Natural killer cell (primary cell): ENCODE data around the gene MZB1. TPM values are rescaled to one million over a fixed set of nuclear protein-coding genes. Genes with fewer than 3 reads are reported as not detected.
A peak's percentile ranks its signal among the peaks of the same experiment; 100 is the strongest.

Experiments used
- ATAC-seq, 3 donors: fragments of 150-1000 bp in 2 of 3; fragments of 200-7000 bp in 1 of 3; cut with Tn5 transposase; 1 replicate in 1 of 3; 2 replicates in 2 of 3; pipeline ENCODE4 v1.10.0; 2021; ENCODE audit warnings: mild to moderate bottlenecking in 2 of 3, moderate library complexity in 2 of 3
- DNase-seq, 2 donors: peaks; one replicate each; pipeline versions ENCODE4 v3.0.0 to v3.0.0-alpha.2; 2013 to 2021; ENCODE audit warnings: mixed read lengths in 1 of 2
- H3K27ac ChIP-seq: one replicate; pipeline ENCODE4 v1.5.1; 2013; ENCODE audit warnings: mild to moderate bottlenecking, low read length
- H3K27me3 ChIP-seq: one replicate; pipeline ENCODE4 v1.6.1; 2013; ENCODE audit warnings: low read length; ENCODE audit not compliant: control insufficient read depth, insufficient read depth
- H3K36me3 ChIP-seq: one replicate; pipeline ENCODE4 v1.6.1; 2013; ENCODE audit warnings: low read length; ENCODE audit not compliant: control insufficient read depth, insufficient read depth
- H3K4me1 ChIP-seq: one replicate; pipeline ENCODE4 v1.6.1; 2013; ENCODE audit warnings: low read length; ENCODE audit not compliant: control insufficient read depth, insufficient read depth
- H3K4me3 ChIP-seq: one replicate; pipeline ENCODE4 v1.5.1; 2013; ENCODE audit warnings: low read length
- H3K9me3 ChIP-seq: one replicate; pipeline ENCODE4 v1.6.1; 2013; ENCODE audit warnings: low read length; ENCODE audit not compliant: control insufficient read depth, insufficient read depth
- H3K27ac Mint-ChIP-seq, 2 donors: one replicate each; pipeline ENCODE4 v1.8.0; 2022; ENCODE audit warnings: mild to moderate bottlenecking in 2 of 2, mixed read lengths in 2 of 2, moderate library complexity in 1 of 2
- H3K27me3 Mint-ChIP-seq, 2 donors: one replicate each; pipeline ENCODE4 v1.8.0; 2022; ENCODE audit warnings: low read depth in 2 of 2, mixed read lengths in 2 of 2
- H3K36me3 Mint-ChIP-seq: one replicate; pipeline ENCODE4 v1.8.0; 2022; ENCODE audit warnings: mixed read lengths
- H3K4me1 Mint-ChIP-seq, 2 donors: one replicate each; pipeline ENCODE4 v1.8.0; 2022; ENCODE audit warnings: mixed read lengths in 2 of 2
- H3K4me3 Mint-ChIP-seq: one replicate; pipeline ENCODE4 v1.8.0; 2022; ENCODE audit warnings: mild to moderate bottlenecking, moderate library complexity, mixed read lengths
- H3K9me3 Mint-ChIP-seq, 2 donors: one replicate each; pipeline ENCODE4 v1.8.0; 2022; ENCODE audit warnings: mixed read lengths in 2 of 2
- CTCF ChIP-seq: fragments of 200-600 bp; IDR thresholded peaks from one replicate; pipeline ENCODE4 v1.8.0; 2022; ENCODE audit warnings: antibody characterized with exemption
- WGBS: methylation state at CpG from one replicate; pipeline ENCODE4 v1.1.7; 2013; ENCODE audit warnings: missing lambda C conversion rate; ENCODE audit not compliant: insufficient coverage; 5-methylcytosine and 5-hydroxymethylcytosine counted together
- intact Hi-C: fragments of 100-400 bp; cut with micrococcal nuclease; formaldehyde crosslinking; loops from one replicate; pipeline ENCODE4 v1.14.2; 2022
- total RNA-seq, 4 donors: library from RNA; stranded (reverse); fragments of 120-200 nt in 1 of 4; gene quantifications; one replicate each; pipeline versions ENCODE4 v1.2.3 to v1.2.4, GENCODE V29; 2013 to 2022

MZB1 gene
- total RNA-seq, 3 donors from 2014 or later (not counting 1 experiment from before 2014, with no cell fraction given): 2.0 to 60.0 (median 2.8) TPM

GRCh38 chr5:139403787-139404483, 14.2 kb upstream of the MZB1 start, which contains the start of gene SPATA24:
Gene SPATA24, minus strand, starts transcription at chr5:139404089. Its CDS starts 29 bp downstream, at chr5:139404060.
- peak within 1 kb of the TSS; percentile 89 for H3K27ac ChIP-seq
- Mint-ChIP-seq H3K36me3 (no peaks in the 10 kb centered on the region), H3K27ac (peak within 1 kb of the TSS; percentile 94 to 99), H3K9me3 (no peaks in the 10 kb centered on the region), H3K4me3 (peak within 1 kb of the TSS; percentile 96), H3K4me1 (peaks cover 28 to 30% of the 10 kb centered on the region in 2 donors), H3K27me3 (no peaks in the 10 kb centered on the region)
- no peaks in the 10 kb centered on the region for H3K9me3 ChIP-seq
- H3K4me3 ChIP-seq: peak within 1 kb of the TSS; percentile 61
- TF ChIP-seq CTCF: no peak
- intact Hi-C loops: loop anchor here (5.0 kb wide), 1 partner anchor 53 kb away; no protein-coding TSS in a partner anchor
- ATAC-seq: peak; percentile 92 to 97 (median 92)
- WGBS: under 1% methylated on average over 41 of the region's 41 CpGs
- H3K4me1 ChIP-seq: peaks cover 25% of the 10 kb centered on the region
- no peaks in the 10 kb centered on the region for H3K36me3 ChIP-seq
- H3K27me3 ChIP-seq: no peaks in the 10 kb centered on the region
- peak; percentile 96 to 98 for DNase-seq

DNA sequence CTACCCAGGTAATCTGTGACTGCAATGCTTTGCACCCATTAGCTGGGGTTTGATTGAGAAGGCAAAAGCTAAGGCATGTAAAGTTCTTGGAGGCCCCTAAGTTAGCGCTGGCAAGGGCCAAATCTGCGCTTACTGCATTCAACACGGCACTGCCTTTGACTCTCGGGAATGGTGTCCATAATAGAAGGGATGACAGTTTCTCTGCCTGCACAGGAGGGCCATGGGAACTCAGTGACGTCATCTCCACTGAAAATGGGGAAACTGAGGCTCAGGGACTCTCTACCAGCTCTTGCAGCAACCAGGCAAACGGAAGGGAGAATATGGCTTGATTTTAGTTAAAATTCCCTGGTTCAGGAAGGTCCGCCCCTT, 13.7 kb upstream of the MZB1 start:
- peak overlapping the region; percentile 96 for H3K4me3 Mint-ChIP-seq
- DNase-seq (no peak), ATAC-seq (no peak)
- H3K36me3 Mint-ChIP-seq: no peaks in the 10 kb centered on the region
- peak overlapping the region; percentile 94 to 99 for H3K27ac Mint-ChIP-seq
- Histone ChIP-seq H3K9me3 (no peaks in the 10 kb centered on the region), H3K36me3 (no peaks in the 10 kb centered on the region), H3K4me3 (peak overlapping the region; percentile 61), H3K27ac (peak overlapping the region; percentile 89), H3K4me1 (peaks cover 25% of the 10 kb centered on the region), H3K27me3 (no peaks in the 10 kb centered on the region)
- H3K4me1 Mint-ChIP-seq: peaks cover 28 to 30% of the 10 kb centered on the region in 2 donors
- WGBS: 24% methylated on average over 7 of the region's 7 CpGs
- intact Hi-C loops: loop anchor here (5.0 kb wide), 1 partner anchor 54 kb away; no protein-coding TSS in a partner anchor
- H3K9me3 Mint-ChIP-seq: no peaks in the 10 kb centered on the region
- H3K27me3 Mint-ChIP-seq: no peaks in the 10 kb centered on the region
- no peak for TF ChIP-seq CTCF

GRCh38 chr5:139402561-139403158, 12.9 kb upstream of the MZB1 start:
- Mint-ChIP-seq H3K27me3 (no peaks in the 10 kb centered on the region), H3K4me3 (peak overlapping the region; percentile 96), H3K36me3 (no peaks in the 10 kb centered on the region), H3K4me1 (peaks cover 28 to 30% of the 10 kb centered on the region in 2 donors), H3K9me3 (no peaks in the 10 kb centered on the region), H3K27ac (peak overlapping the region; percentile 94 to 99)
- no peak for ATAC-seq
- Histone ChIP-seq H3K4me3 (no peak overlapping the region), H3K9me3 (no peaks in the 10 kb centered on the region), H3K27me3 (no peaks in the 10 kb centered on the region), H3K36me3 (no peaks in the 10 kb centered on the region), H3K4me1 (peaks cover 25% of the 10 kb centered on the region), H3K27ac (peak overlapping the region; percentile 89)
- intact Hi-C loops: loop anchor here (5.0 kb wide), 1 partner anchor 55 kb away; no protein-coding TSS in a partner anchor
- WGBS: 73% methylated on average over 7 of the region's 7 CpGs
- no peak for TF ChIP-seq CTCF
- DNase-seq: peak in 1 of 2 donors; percentile 47
